Heart left ventricle (tissue), 16 donors: ENCODE measurements around the gene FOXL1. TPM values are rescaled to one million over a fixed set of nuclear protein-coding genes. Genes with fewer than 3 reads are reported as not detected.
"Not testable (repeated sequence)": the region's sequence is repeated elsewhere in the genome, so short reads cannot be mapped to it uniquely, and the experiment has no call there.

Experiments
- ATAC-seq, 4 donors: fragments of 200-7000 bp; cut with Tn5 transposase; one replicate each; pipeline ENCODE4 v1.9.1; 2020 to 2022; ENCODE audit warnings: moderate library complexity in 4 of 4, mild to moderate bottlenecking in 3 of 4, moderate number of reproducible peaks in 1 of 4
- DNase-seq, 5 donors: peaks; one replicate each; pipeline ENCODE4 v3.0.0-alpha.2; 2020
- H3K27ac ChIP-seq, 12 donors: fragments of 200-600 bp; sonication (generic) in 4 of 12; one replicate each; pipeline versions ENCODE4 v1.5.0 to v1.8.0; 2016 to 2022; ENCODE audit warnings: mild to moderate bottlenecking in 2 of 12
- H3K27me3 ChIP-seq, 9 donors: fragments of 200-600 bp; sonication (generic) in 2 of 9; one replicate each; pipeline versions ENCODE4 v1.5.1 to v1.8.0; 2016 to 2022; ENCODE audit warnings: mild to moderate bottlenecking in 3 of 9
- H3K36me3 ChIP-seq, 9 donors: fragments of 200-600 bp; sonication (generic) in 2 of 9; one replicate each; pipeline versions ENCODE4 v1.5.0 to v1.8.0; 2018 to 2022; ENCODE audit warnings: mild to moderate bottlenecking in 2 of 9
- H3K4me1 ChIP-seq, 12 donors: fragments of 200-600 bp; sonication (generic) in 4 of 12; one replicate each; pipeline versions ENCODE4 v1.5.0 to v1.8.0; 2016 to 2022; ENCODE audit warnings: mild to moderate bottlenecking in 3 of 12
- H3K4me3 ChIP-seq, 12 donors: fragments of 200-600 bp; sonication (generic) in 4 of 12; one replicate each; pipeline versions ENCODE4 v1.5.0 to v1.8.0; 2017 to 2022; ENCODE audit warnings: mild to moderate bottlenecking in 9 of 12, moderate library complexity in 4 of 12
- H3K9me3 ChIP-seq, 12 donors: fragments of 200-600 bp; sonication (generic) in 4 of 12; one replicate each; pipeline versions ENCODE4 v1.5.0 to v1.8.0; 2016 to 2022; ENCODE audit warnings: mild to moderate bottlenecking in 1 of 12
- POLR2A ChIP-seq, 2 donors: fragments of 450-650 bp; IDR thresholded peaks; one replicate each; pipeline ENCODE4 v1.6.1; 2017; ENCODE audit warnings: antibody characterized with exemption in 2 of 2, mild to moderate bottlenecking in 2 of 2, moderate library complexity in 2 of 2
- WGBS, 4 donors: extraction: QIAGEN DNeasy Blood & Tissue Kit in 2 of 4; methylation state at CpG; one replicate each; pipeline versions ENCODE4 v1.1.5 to v1.1.7; 2013 to 2018; 5-methylcytosine and 5-hydroxymethylcytosine counted together
- intact Hi-C, 10 donors: fragments of 100-400 bp; cut with DNase I; formaldehyde crosslinking; loops; one replicate each; pipeline versions ENCODE4 v1.11.1 to v1.14.2; 2022
- polyA plus RNA-seq, 2 donors: library from polyadenylated mRNA; stranded (reverse); fragments of 200-250 nt; gene quantifications; one replicate each; pipeline ENCODE4 v1.2.3, GENCODE V29; 2013
- total RNA-seq, 9 donors: library from RNA; depleted of rRNA in 2 of 9; stranded (reverse); fragments of >200 nt in 2 of 9; fragmentation: NEBNext Ultra II Directional in 3 of 9; extraction: Animal tissue kit (Norgen Biotek cat#: 25700) in 3 of 9; gene quantifications; one replicate each; pipeline versions ENCODE4 v1.1.0 to v1.2.4, GENCODE V29; 2016 to 2023
- TF ChIP-seq, protein P1 (sequence below), 12 donors: fragments of 200-600 bp; sonication (generic) in 4 of 12; IDR thresholded peaks; one replicate each; pipeline versions ENCODE4 v1.5.0 to v1.8.0; 2018 to 2022; ENCODE audit warnings: antibody characterized with exemption in 12 of 12, mild to moderate bottlenecking in 5 of 12
- donor health status: ischemic (EF 13 %, LVEDD 7.1; RV severe dilation, severe dysfunction).
- donor health status: healthy with polysubstance abuse.
- donor health status: DM: no; HTN: yes; CAD: no.
- donor health status: DM: no; HTN: no; CAD: no.
- donor health status: ischemic (EF 25% LVEDD 6.9; RV normal size, moderate dysfunction).
- donor health status: ischemic (EF 25% LVEDD 5.7; RV mildly dilated, moderate dysfunction).
- donor health status: healthy.
- donor health status: DM: yes; HTN: yes; CAD: no.
- donor health status: ischemic (EF 35%, LVEDD 5.7; RV mildly dilated, moderate dysfunction).
- donor health status: nonischemic (EF 11% LVEDD 7.7; RV severe dilation, severe dysfunction).
- donor health status: DM: yes; HTN: yes; CAD: no.
- donor health status: PGD.
- donor health status: ischemic (EF 29% LVEDD 5.4; RV normal size, mild dysfunction).
- donor health status: nonischemic (EF 23%, LVEDD 6.1; RV moderate dilation, normal function).

FOXL1 gene
- total and polyA plus RNA-seq, 11 donors, result 0.44 to 1.4 (median 0.69) TPM

DNA sequence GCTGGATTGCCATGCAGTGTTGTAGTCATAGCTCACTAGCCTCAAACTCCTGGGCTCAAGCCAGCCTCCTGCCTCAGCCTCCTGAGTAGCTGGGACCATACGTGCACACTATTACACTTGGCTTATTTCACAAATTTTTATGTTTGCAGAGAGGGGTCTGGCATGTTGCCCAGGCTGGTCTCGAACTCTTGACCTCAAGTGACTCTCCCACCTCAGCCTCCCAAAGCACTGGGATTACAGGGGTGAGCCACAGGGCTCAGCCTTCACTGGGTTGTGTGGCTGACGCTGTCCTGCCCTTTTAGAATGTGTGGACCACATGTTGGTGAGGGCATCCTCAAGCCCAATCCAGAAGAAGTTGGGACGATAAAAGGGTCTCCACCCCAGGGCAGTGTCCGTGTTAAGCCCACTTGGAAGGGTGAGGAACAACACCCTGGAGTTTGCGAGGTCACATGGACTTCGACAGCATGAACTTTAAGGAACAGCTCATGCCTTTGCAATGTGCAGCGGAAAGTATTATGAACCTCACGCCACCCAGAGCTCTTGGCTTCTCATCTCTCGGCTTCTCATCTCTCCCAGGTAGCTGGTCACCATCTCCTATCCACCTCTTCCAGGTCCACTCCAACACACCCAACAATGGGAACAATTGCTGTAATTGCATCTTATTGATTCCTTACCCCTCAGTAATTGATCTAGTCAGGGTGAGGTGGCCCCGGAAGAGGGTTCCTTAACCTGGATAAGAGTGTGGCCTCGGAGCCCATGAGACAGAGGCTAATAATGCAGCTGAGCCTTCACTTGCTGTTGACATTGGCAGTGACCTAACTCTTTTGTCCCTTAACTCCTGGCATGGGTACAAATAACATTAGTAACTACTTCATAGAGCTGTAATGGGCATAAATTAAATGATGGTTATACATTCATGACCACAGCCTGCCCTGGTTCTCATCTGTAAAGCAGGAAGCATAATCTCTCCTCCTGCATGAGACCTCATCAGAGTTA lies 6.7 kb downstream of the FOXL1 start:
- no peak overlapping the region for H3K4me3 ChIP-seq
- no peaks in the 10 kb centered on the region for H3K36me3 ChIP-seq
- H3K9me3 ChIP-seq, result no peaks in the 10 kb centered on the region
- 79 to 85% (median 81%) methylated on average over 12 of the region's 12 CpGs for WGBS, 4 donors
- ATAC-seq (no peak), DNase-seq (no peak)
- intact Hi-C loops, result no loop called here
- TF ChIP-seq POLR2A (IDR thresholded peaks at IDR 0.05), result no peak
- peak overlapping the region in 5 of 12 donors; percentile 29 to 85 (median 67) for H3K27ac ChIP-seq
- H3K27me3 ChIP-seq, result peaks cover 0 to 30% (median 7%) of the 10 kb centered on the region in 9 donors
- peaks cover 0 to 23% (median 0%) of the 10 kb centered on the region in 12 donors for H3K4me1 ChIP-seq

DNA sequence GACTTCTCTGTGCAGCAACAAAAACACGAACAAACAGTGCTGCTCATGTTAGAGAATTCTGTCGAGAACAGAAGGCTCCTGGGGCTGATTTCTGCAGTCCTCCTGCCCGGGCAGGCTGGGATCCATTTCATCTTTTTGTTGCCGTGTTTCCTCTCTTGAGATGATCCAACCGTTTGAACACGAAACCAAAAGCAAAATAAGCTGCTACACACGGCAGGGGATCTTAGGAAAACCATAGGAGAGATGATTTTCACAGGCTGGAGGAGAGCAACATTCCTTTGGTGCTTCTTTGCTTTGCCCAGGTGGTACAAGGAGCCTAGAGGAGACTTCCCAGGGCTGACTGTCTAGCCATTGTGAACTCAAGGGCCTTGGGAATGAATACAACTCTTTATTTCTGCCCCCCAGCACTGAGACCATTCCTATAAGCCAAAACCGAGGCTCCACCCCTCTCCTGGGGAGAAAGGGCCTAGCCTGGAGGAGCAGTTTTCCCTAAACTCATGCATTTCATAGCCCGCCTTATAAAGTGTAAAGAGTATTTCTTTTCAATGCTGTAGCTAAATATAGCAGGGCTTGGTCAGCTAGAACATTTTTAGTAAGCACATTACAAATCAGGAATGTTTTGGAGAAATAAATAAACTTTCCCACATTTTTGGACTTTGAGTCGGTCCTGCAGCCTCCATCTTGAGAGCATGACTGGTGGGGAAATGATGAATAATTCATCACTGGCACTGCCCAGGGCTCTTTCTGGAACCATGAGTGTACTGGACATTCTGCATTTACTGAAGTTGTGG lies 7.7 kb downstream of the FOXL1 start:
- no peak overlapping the region for H3K4me3 ChIP-seq
- H3K27me3 ChIP-seq, result peaks cover 0 to 27% (median 5%) of the 10 kb centered on the region in 9 donors
- H3K4me1 ChIP-seq, result peaks cover 0 to 23% (median 0%) of the 10 kb centered on the region in 12 donors
- 60 to 71% (median 70%) methylated on average over 10 of the region's 10 CpGs for WGBS, 4 donors
- intact Hi-C loops, result no loop called here
- no peaks in the 10 kb centered on the region for H3K36me3 ChIP-seq
- DNase-seq, result no peak
- H3K9me3 ChIP-seq, result no peaks in the 10 kb centered on the region
- ATAC-seq, result peak in 2 of 4 donors; percentile 20 to 37
- TF ChIP-seq, protein P1, sequence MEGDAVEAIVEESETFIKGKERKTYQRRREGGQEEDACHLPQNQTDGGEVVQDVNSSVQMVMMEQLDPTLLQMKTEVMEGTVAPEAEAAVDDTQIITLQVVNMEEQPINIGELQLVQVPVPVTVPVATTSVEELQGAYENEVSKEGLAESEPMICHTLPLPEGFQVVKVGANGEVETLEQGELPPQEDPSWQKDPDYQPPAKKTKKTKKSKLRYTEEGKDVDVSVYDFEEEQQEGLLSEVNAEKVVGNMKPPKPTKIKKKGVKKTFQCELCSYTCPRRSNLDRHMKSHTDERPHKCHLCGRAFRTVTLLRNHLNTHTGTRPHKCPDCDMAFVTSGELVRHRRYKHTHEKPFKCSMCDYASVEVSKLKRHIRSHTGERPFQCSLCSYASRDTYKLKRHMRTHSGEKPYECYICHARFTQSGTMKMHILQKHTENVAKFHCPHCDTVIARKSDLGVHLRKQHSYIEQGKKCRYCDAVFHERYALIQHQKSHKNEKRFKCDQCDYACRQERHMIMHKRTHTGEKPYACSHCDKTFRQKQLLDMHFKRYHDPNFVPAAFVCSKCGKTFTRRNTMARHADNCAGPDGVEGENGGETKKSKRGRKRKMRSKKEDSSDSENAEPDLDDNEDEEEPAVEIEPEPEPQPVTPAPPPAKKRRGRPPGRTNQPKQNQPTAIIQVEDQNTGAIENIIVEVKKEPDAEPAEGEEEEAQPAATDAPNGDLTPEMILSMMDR (IDR thresholded peaks at IDR 0.05), result no peak
- TF ChIP-seq POLR2A (IDR thresholded peaks at IDR 0.05), result no peak
- peak overlapping the region in 10 of 12 donors; percentile 22 to 85 (median 38) for H3K27ac ChIP-seq

DNA sequence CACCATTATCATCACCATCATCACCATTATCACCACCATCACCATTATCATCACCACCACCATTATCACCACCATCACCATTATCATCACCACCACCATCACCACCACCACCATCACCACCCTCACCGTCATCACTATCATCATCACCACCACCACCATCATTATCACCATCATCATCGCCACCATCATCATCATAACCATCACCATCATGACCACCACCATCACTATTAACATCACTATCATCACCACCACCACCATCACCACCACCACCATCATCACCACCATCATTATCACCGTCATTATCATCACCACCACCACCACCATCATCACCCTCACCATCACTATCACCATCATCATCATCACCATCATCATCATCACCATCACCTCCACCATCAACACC lies 9.1 kb downstream of the FOXL1 start:
- H3K27me3 ChIP-seq, result peaks cover 0 to 26% (median 6%) of the 10 kb centered on the region in 9 donors

DNA sequence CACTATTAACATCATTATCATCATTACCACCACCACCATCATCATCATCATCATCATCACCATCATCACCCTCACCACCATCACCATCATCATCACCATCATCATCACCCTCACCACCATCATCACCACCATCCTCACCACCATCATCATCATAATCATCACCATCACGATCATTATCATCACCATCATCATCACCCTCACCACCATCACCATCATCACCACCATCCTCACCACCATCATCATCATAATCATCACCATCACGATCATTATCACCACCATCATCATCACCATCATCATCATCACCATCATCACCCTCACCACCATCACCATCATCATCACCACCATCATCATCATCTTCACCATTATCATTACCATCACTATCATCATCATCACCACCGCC lies 9.6 kb downstream of the FOXL1 start:
- intact Hi-C loops, ATAC-seq, H3K27ac ChIP-seq, H3K4me3 ChIP-seq, H3K36me3 ChIP-seq, H3K9me3 ChIP-seq, DNase-seq: not testable (repeated sequence)
- 92 to 96% (median 94%) methylated on average over 3 of the region's 3 CpGs for WGBS, 4 donors
- Histone ChIP-seq H3K4me1 (peaks cover 0 to 23% (median 0%) of the 10 kb centered on the region in 12 donors), H3K27me3 (peaks cover 0 to 31% (median 6%) of the 10 kb centered on the region in 9 donors)

More for the DNA sequence above, 9.1 kb downstream of the FOXL1 start:
- ATAC-seq (no peak), DNase-seq (no peak)
- H3K4me3 ChIP-seq, result no peak overlapping the region
- intact Hi-C loops, result no loop called here
- WGBS, 4 donors, result 93 to 95% (median 93%) methylated on average over 3 of the region's 3 CpGs
- H3K27ac ChIP-seq, result no peak overlapping the region
- no peaks in the 10 kb centered on the region for H3K36me3 ChIP-seq
- H3K9me3 ChIP-seq, result no peaks in the 10 kb centered on the region
- TF ChIP-seq POLR2A (IDR thresholded peaks at IDR 0.05), result no peak
- H3K4me1 ChIP-seq, result peaks cover 0 to 23% (median 0%) of the 10 kb centered on the region in 12 donors

DNA sequence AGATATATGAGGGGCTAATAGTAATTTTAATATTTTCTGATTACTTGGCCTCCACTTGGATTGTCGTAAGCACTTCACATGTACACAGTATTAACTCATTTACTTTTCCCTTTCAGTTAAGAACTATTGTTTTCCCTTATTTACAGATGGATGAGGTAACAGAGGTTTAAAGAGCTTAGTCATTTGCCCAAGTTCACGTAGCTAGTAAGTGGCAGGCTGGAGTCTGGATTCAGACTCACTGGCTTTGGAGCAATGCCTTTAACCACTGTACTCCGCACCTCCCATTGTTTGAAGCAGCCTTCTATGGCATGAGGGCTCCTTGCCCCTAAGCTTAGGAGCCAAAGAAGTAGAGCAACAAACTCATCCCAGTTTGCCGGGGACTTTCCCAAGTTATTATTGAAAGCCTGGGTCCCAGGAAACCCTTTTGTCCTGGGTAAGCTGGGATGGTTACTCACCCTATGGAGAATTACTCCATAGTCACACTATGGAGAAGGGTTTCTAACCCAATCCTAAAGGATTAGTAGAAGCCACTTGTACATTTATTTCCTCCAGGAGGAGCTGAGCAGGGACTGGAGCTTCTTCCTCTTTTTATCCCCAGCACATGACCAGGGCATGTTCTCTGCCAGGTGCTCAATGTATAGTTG lies 12.3 kb downstream of the FOXL1 start:
- Histone ChIP-seq H3K4me3 (no peak overlapping the region), H3K27ac (no peak overlapping the region), H3K4me1 (peaks cover 0 to 11% (median 0%) of the 10 kb centered on the region in 12 donors), H3K9me3 (no peaks in the 10 kb centered on the region), H3K27me3 (peaks cover 0 to 31% (median 5%) of the 10 kb centered on the region in 9 donors), H3K36me3 (no peaks in the 10 kb centered on the region)
- TF ChIP-seq POLR2A (IDR thresholded peaks at IDR 0.05), result no peak
- TF ChIP-seq, protein P1 (IDR thresholded peaks at IDR 0.05), result no peak
- WGBS, 4 donors, result 84 to 91% (median 89%) methylated on average over 4 of the region's 4 CpGs
- ATAC-seq, result no peak
- no peak for DNase-seq
- intact Hi-C loops, result no loop called here
